Activated B cell treated with CpG ODN at 0.5 μM for 24 hours (primary cell): ENCODE measurements around the gene LRCH1. TPM values are rescaled to one million over a fixed set of nuclear protein-coding genes. Genes with fewer than 3 reads are reported as not detected.

Source experiments
- ATAC-seq: fragments of 200-7000 bp; cut with Tn5 transposase; one replicate; pipeline ENCODE4 v1.10.0; 2021; ENCODE audit warnings: low read depth, mild to moderate bottlenecking, moderate library complexity
- CTCF ChIA-PET: fragments of 350-600 bp; sonication (Branson Sonifier 250); formaldehyde crosslinking; loops from one replicate; lab custom pipeline; 2021; ENCODE audit warnings: antibody characterized with exemption; lab: Charles Lee
- POLR2A ChIA-PET: fragments of 350-600 bp; sonication (Branson Sonifier 250); formaldehyde crosslinking; loops from one replicate; lab custom pipeline; 2021; ENCODE audit warnings: antibody characterized with exemption; lab: Charles Lee
- DNase-seq: peaks from one replicate; pipeline ENCODE4 v3.0.0; 2022
- H3K27ac Mint-ChIP-seq: one replicate; pipeline ENCODE4 v1.8.0; 2020; ENCODE audit warnings: mixed read lengths
- H3K27me3 Mint-ChIP-seq: one replicate; pipeline ENCODE4 v1.8.0; 2021; ENCODE audit warnings: mixed read lengths
- H3K36me3 Mint-ChIP-seq: one replicate; pipeline ENCODE4 v1.8.0; 2021; ENCODE audit warnings: low read depth, mixed read lengths
- H3K4me1 Mint-ChIP-seq: one replicate; pipeline ENCODE4 v1.8.0; 2021; ENCODE audit warnings: mixed read lengths
- H3K4me3 Mint-ChIP-seq: one replicate; pipeline ENCODE4 v1.8.0; 2020; ENCODE audit warnings: mild to moderate bottlenecking, mixed read lengths
- H3K9me3 Mint-ChIP-seq: one replicate; pipeline ENCODE4 v1.8.0; 2020; ENCODE audit warnings: mixed read lengths
- CTCF ChIP-seq: fragments of 200-600 bp; IDR thresholded peaks from one replicate; pipeline ENCODE4 v1.8.0; 2022; ENCODE audit warnings: antibody characterized with exemption, mild to moderate bottlenecking
- intact Hi-C: fragments of 100-400 bp; cut with micrococcal nuclease; formaldehyde crosslinking; loops from one replicate; pipeline ENCODE4 v1.15.1; 2024
- total RNA-seq: library from RNA; stranded (reverse); gene quantifications from 2 replicates; pipeline ENCODE4 v1.2.3, GENCODE V29; 2022

Gene LRCH1
- total RNA-seq, 1 donor from 2014 or later: 46.3 TPM

GRCh38 chr13:46562152-46562551 is 9.2 kb downstream of the LRCH1 start:
- no peak for TF ChIP-seq CTCF
- Mint-ChIP-seq H3K4me3 (no peak overlapping the region), H3K36me3 (peaks cover under 1% of the 10 kb centered on the region), H3K4me1 (peaks cover 35% of the 10 kb centered on the region), H3K27me3 (no peaks in the 10 kb centered on the region), H3K9me3 (no peaks in the 10 kb centered on the region), H3K27ac (no peak overlapping the region)
- POLR2A ChIA-PET: no interaction called here
- CTCF ChIA-PET: interaction anchor here (1.3 kb wide), 1 partner anchor 10 kb away, joined by 3 read pairs; no protein-coding TSS in a partner anchor
- no peak for ATAC-seq
- intact Hi-C loops: no loop called here
- no peak for DNase-seq

GRCh38 chr13:46562581-46562980 is 9.6 kb downstream of the LRCH1 start:
- intact Hi-C loops: no loop called here
- no peaks in the 10 kb centered on the region for H3K9me3 Mint-ChIP-seq

GRCh38 chr13:46565808-46566750 is 13.1 kb downstream of the LRCH1 start:
- H3K27me3 Mint-ChIP-seq: no peaks in the 10 kb centered on the region
- ATAC-seq (peak; percentile 82), DNase-seq (no peak)
- peak overlapping the region; percentile 14 for H3K27ac Mint-ChIP-seq
- CTCF ChIA-PET: interaction anchor here (2.4 kb wide), 1 partner anchor 14 kb away, joined by 11 read pairs; the partner anchor contains the start of gene LRCH1
- intact Hi-C loops: loop anchor here (1.0 kb wide), 2 partner anchors 11 to 12 kb away; no protein-coding TSS in a partner anchor
- POLR2A ChIA-PET: interaction anchor here (0.8 to 2.8 kb wide), 4 partner anchors 11 to 64 kb away, joined by 3 to 10 read pairs (median 6); partner anchors contain the start of gene LRCH1
- H3K9me3 Mint-ChIP-seq: no peaks in the 10 kb centered on the region
- no peak overlapping the region for H3K4me3 Mint-ChIP-seq
- no peak for TF ChIP-seq CTCF
- peaks cover 1% of the 10 kb centered on the region for H3K36me3 Mint-ChIP-seq
- peaks cover 65% of the 10 kb centered on the region for H3K4me1 Mint-ChIP-seq

More at GRCh38 chr13:46562581-46562980, 9.6 kb downstream of the LRCH1 start:
- no peak overlapping the region for H3K27ac Mint-ChIP-seq
- ChIA-PET CTCF (interaction anchor here (1.3 kb wide), 1 partner anchor 11 kb away, joined by 3 read pairs; no protein-coding TSS in a partner anchor), POLR2A (interaction anchor here (1.2 kb wide), 1 partner anchor 10 kb away, joined by 5 read pairs; the partner anchor contains the start of gene LRCH1)
- ATAC-seq (no peak), DNase-seq (no peak)
- H3K4me1 Mint-ChIP-seq: peaks cover 38% of the 10 kb centered on the region
- TF ChIP-seq CTCF: no peak
- H3K27me3 Mint-ChIP-seq: no peaks in the 10 kb centered on the region
- no peaks in the 10 kb centered on the region for H3K36me3 Mint-ChIP-seq
- H3K4me3 Mint-ChIP-seq: no peak overlapping the region

GRCh38 chr13:46567671-46568070 is 14.7 kb downstream of the LRCH1 start:
- TF ChIP-seq CTCF: no peak
- intact Hi-C loops: no loop called here
- Mint-ChIP-seq H3K27ac (no peak overlapping the region), H3K36me3 (peaks cover 1% of the 10 kb centered on the region), H3K4me3 (no peak overlapping the region), H3K4me1 (peaks cover 81% of the 10 kb centered on the region), H3K9me3 (no peaks in the 10 kb centered on the region), H3K27me3 (no peaks in the 10 kb centered on the region)
- DNase-seq: no peak
- no peak for ATAC-seq
- CTCF ChIA-PET: no interaction called here
- POLR2A ChIA-PET: interaction anchor here (2.8 kb wide), 1 partner anchor 15 kb away, joined by 9 read pairs; the partner anchor contains the start of gene LRCH1

- H3K9me3 Mint-ChIP-seq: no peaks in the 10 kb centered on the region
- CTCF ChIA-PET: no interaction called here
- TF ChIP-seq CTCF: no peak
- H3K27me3 Mint-ChIP-seq: no peaks in the 10 kb centered on the region
- no peak for ATAC-seq
- H3K27ac Mint-ChIP-seq: no peak overlapping the region
- no peak for DNase-seq
- peaks cover 5% of the 10 kb centered on the region for H3K36me3 Mint-ChIP-seq
- intact Hi-C loops: no loop called here
- POLR2A ChIA-PET: interaction anchor here (0.6 to 1.2 kb wide), 2 partner anchors 8 to 13 kb away, joined by 3 to 6 read pairs; no protein-coding TSS in a partner anchor
- peaks cover 90% of the 10 kb centered on the region for H3K4me1 Mint-ChIP-seq
- H3K4me3 Mint-ChIP-seq: no peak overlapping the region
These were observed 16.5 kb downstream of the LRCH1 start for GRCh38 chr13:46569456-46569855.
